GM12878 (cell line): ENCODE data around the gene PIK3R5. TPM values are rescaled to one million over a fixed set of nuclear protein-coding genes. Genes with fewer than 3 reads are reported as not detected.

ENCODE experiments used
- ATAC-seq: fragments of 200-7000 bp; cut with Tn5 transposase; 3 replicates; pipeline ENCODE4 v1.9.1; 2020; ENCODE audit warnings: mild to moderate bottlenecking, moderate library complexity
- BruUV-seq: library from RNA; stranded (reverse); fragments of 400-500 nt; replicated peaks from 2 replicates; lab custom pipeline; 2021; lab: Mats Ljungman, UMichigan
- CTCF ChIA-PET: fragments of 300-600 bp; sonication (Branson Sonifier 250); formaldehyde crosslinking; extraction: SDS; loops from one replicate; lab custom pipeline; 2021; ENCODE audit warnings: inconsistent platforms; lab: Yijun Ruan, JAX
- POLR2A ChIA-PET: fragments of 350-600 bp; formaldehyde crosslinking; extraction: SDS; loops from one replicate; lab custom pipeline; 2021; ENCODE audit warnings: inconsistent platforms; lab: Charles Lee
- RAD21 ChIA-PET: fragments of 300-600 bp; sonication (Branson Sonifier 250); formaldehyde crosslinking; loops from one replicate; lab custom pipeline; 2023; ENCODE audit warnings: antibody characterized with exemption; ENCODE audit not compliant: unreplicated experiment; lab: Charles Lee
- SMC1A ChIA-PET: fragments of 300-600 bp; sonication (Branson Sonifier 250); formaldehyde crosslinking; loops from one replicate; lab custom pipeline; 2023; ENCODE audit not compliant: unreplicated experiment, uncharacterized antibody; lab: Charles Lee
- DNase-seq: peaks from one replicate; pipeline ENCODE4 v3.0.0-alpha.2; 2011; ENCODE audit warnings: low read depth, low spot score
- FAIRE-seq: peaks from 3 replicates; lab custom pipeline; 2011; peaks lifted over from hg19 to GRCh38; lab: Jason Lieb, UNC
- H2AFZ ChIP-seq: 2 replicates; pipeline ENCODE4 v1.6.0; 2011; ENCODE audit warnings: low read depth, low read length, control low read depth; ENCODE audit not compliant: control insufficient read depth
- H3K27ac ChIP-seq: 2 replicates; pipeline ENCODE4 v1.5.1; 2011; ENCODE audit warnings: control low read depth; ENCODE audit not compliant: control insufficient read depth, insufficient read depth
- H3K27me3 ChIP-seq, 2 experiments: replicated peaks in 1 of 2; 2 replicates each; pipeline versions ENCODE4 v1.6.0 to v1.6.1; 2011; ENCODE audit warnings: low read length in 1 of 2; ENCODE audit not compliant: control insufficient read depth in 2 of 2, insufficient read depth in 2 of 2
- H3K36me3 ChIP-seq, 2 experiments: 2 replicates each; pipeline ENCODE4 v1.5.1; 2011; ENCODE audit warnings: low read length in 1 of 2; ENCODE audit not compliant: control insufficient read depth in 2 of 2, insufficient read depth in 2 of 2
- H3K4me1 ChIP-seq: 2 replicates; pipeline ENCODE4 v1.6.1; 2011; ENCODE audit warnings: mild to moderate bottlenecking, low read length, moderate library complexity, mixed read lengths; ENCODE audit not compliant: control insufficient read depth, insufficient read depth
- H3K4me2 ChIP-seq: 2 replicates; pipeline ENCODE4 v1.6.0; 2011; ENCODE audit warnings: control low read depth; ENCODE audit not compliant: control insufficient read depth, insufficient read depth
- H3K4me3 ChIP-seq: fragments of 200-600 bp; sonication (generic); 2 replicates; pipeline ENCODE4 v1.5.1; 2016
- H3K79me2 ChIP-seq: 2 replicates; pipeline ENCODE4 v1.6.0; 2011; ENCODE audit warnings: low read length; ENCODE audit not compliant: control insufficient read depth, insufficient read depth
- H3K9ac ChIP-seq: 2 replicates; pipeline ENCODE4 v1.8.0; 2011; ENCODE audit warnings: low read length, control low read depth, mixed read lengths; ENCODE audit not compliant: control insufficient read depth, insufficient read depth
- H3K9me3 ChIP-seq: replicated peaks from 3 replicates; pipeline ENCODE4 v1.5.1; 2011; ENCODE audit warnings: mild to moderate bottlenecking, low read length; ENCODE audit not compliant: control insufficient read depth, insufficient read depth
- H4K20me1 ChIP-seq: 2 replicates; pipeline ENCODE4 v1.6.0; 2011; ENCODE audit not compliant: control insufficient read depth, insufficient read depth
- CHD4 ChIP-seq: fragments of 200-600 bp; sonication (generic); IDR thresholded peaks from 2 replicates; pipeline ENCODE4 v1.6.1; 2016; ENCODE audit warnings: mild to moderate bottlenecking
- GATAD2B ChIP-seq: fragments of 450-650 bp; conservative IDR thresholded peaks from 2 replicates; pipeline ENCODE4 v1.6.1; 2017; ENCODE audit warnings: low read depth, mild to moderate bottlenecking, moderate library complexity
- KLF5 ChIP-seq: fragments of 450-650 bp; IDR thresholded peaks from 2 replicates; pipeline ENCODE4 v1.6.1; 2014; ENCODE audit warnings: mild to moderate bottlenecking; ENCODE audit not compliant: partially characterized antibody
- MEF2A ChIP-seq: IDR thresholded peaks from 2 replicates; pipeline ENCODE4 v1.6.1; 2011; ENCODE audit warnings: low read depth, mild to moderate bottlenecking, low read length, moderate library complexity; ENCODE audit not compliant: insufficient read depth
- NBN ChIP-seq: fragments of 450-650 bp; IDR thresholded peaks from 2 replicates; pipeline ENCODE4 v1.6.1; 2016
- NFYB ChIP-seq: IDR thresholded peaks from 2 replicates; pipeline ENCODE4 v1.6.1; 2011; ENCODE audit warnings: low read depth, mild to moderate bottlenecking, low read length, improper control_type of control experiment, moderate library complexity; ENCODE audit not compliant: insufficient read depth
- POLR2A ChIP-seq: IDR thresholded peaks from 2 replicates; pipeline ENCODE4 v1.6.1; 2011; ENCODE audit warnings: low read depth, mild to moderate bottlenecking, low read length
- RB1 ChIP-seq: fragments of 450-650 bp; formaldehyde crosslinking; IDR thresholded peaks from 2 replicates; pipeline ENCODE4 v1.6.1; 2017; ENCODE audit warnings: mild to moderate bottlenecking, borderline replicate concordance
- SMAD5 ChIP-seq: IDR thresholded peaks from 2 replicates; pipeline ENCODE4 v1.6.1; 2016; ENCODE audit warnings: antibody characterized with exemption, low read depth
- SP1 ChIP-seq: IDR thresholded peaks from one replicate; pipeline ENCODE4 v1.6.1; 2011; ENCODE audit warnings: low read depth, low read length
- TCF7 ChIP-seq: IDR thresholded peaks from 2 replicates; pipeline ENCODE4 v1.6.1; 2014; ENCODE audit warnings: antibody characterized with exemption, borderline replicate concordance
- ZBED1 ChIP-seq: IDR thresholded peaks from 2 replicates; pipeline ENCODE4 v1.6.1; 2016; ENCODE audit warnings: borderline replicate concordance
- ZNF384 ChIP-seq: IDR thresholded peaks from 2 replicates; pipeline ENCODE4 v1.6.1; 2012; ENCODE audit warnings: low read depth, mild to moderate bottlenecking, low read length, improper control_type of control experiment, borderline replicate concordance
- ZNF622 ChIP-seq: fragments of 450-650 bp; IDR thresholded peaks from 2 replicates; pipeline ENCODE4 v1.6.1; 2017; ENCODE audit warnings: mild to moderate bottlenecking, inconsistent platforms
- ZZZ3 ChIP-seq: IDR thresholded peaks from 2 replicates; pipeline ENCODE4 v1.6.1; 2011; ENCODE audit warnings: low read depth; ENCODE audit not compliant: control insufficient read depth, insufficient read length
- WGBS: methylation state at CpG from one replicate; pipeline ENCODE4 v1.1.6; 2016; ENCODE audit warnings: low lambda C conversion rate; ENCODE audit not compliant: insufficient replicate concordance, insufficient coverage; ENCODE audit errors: missing lambda C conversion rate; 5-methylcytosine and 5-hydroxymethylcytosine counted together
- in situ Hi-C: fragments of 300-500 bp; cut with MboI; formaldehyde crosslinking; loops from 9 replicates; pipeline ENCODE4 v1.14.3; 2018; ENCODE audit warnings: mixed read lengths
- intact Hi-C: fragments of 100-400 bp; cut with micrococcal nuclease; formaldehyde crosslinking; loops from one replicate; pipeline ENCODE4 v1.14.2; 2022; ENCODE audit not compliant: unreplicated experiment
- polyA plus RNA-seq, 11 experiments: library from polyadenylated mRNA; depleted of rRNA in 4 of 11; unstranded in 6 of 11; stranded (reverse) in 5 of 11; fragments of >200 nt; fragmentation: Nextera tagmentation in 4 of 11; fragmentation: Illumina TruSeq in 1 of 11; extraction: Ambion mirVana in 4 of 11; extraction: Trizol in 1 of 11; gene quantifications; 1 replicate in 1 of 11; 2 replicates in 10 of 11; pipeline versions ENCODE4 v1.2.1 to v1.2.3, GENCODE V29; 2011 to 2016; ENCODE audit warnings: inconsistent platforms in 2 of 11, missing spikeins in 2 of 11, low read depth in 1 of 11
- total RNA-seq, 4 experiments: library from RNA; depleted of rRNA in 3 of 4; stranded (reverse); fragments of >200 nt in 3 of 4; fragmentation: Illumina TruSeq in 1 of 4; extraction: Trizol in 1 of 4; gene quantifications; 2 replicates each; pipeline versions ENCODE4 v1.2.1 to v1.2.3, GENCODE V29; 2013 to 2021
- TF ChIP-seq, protein P1 (sequence below): IDR thresholded peaks from 2 replicates; pipeline ENCODE4 v1.6.1; 2012; ENCODE audit warnings: improper control_type of control experiment, low read depth, low read length; ENCODE audit not compliant: insufficient replicate concordance

PIK3R5 gene
- total and polyA plus RNA-seq, 10 of the 15 experiments (the other 5 are each of a cell fraction or from before 2014, with no cell fraction given), result 9.5 to 50.8 (median 35.5) TPM

DNA sequence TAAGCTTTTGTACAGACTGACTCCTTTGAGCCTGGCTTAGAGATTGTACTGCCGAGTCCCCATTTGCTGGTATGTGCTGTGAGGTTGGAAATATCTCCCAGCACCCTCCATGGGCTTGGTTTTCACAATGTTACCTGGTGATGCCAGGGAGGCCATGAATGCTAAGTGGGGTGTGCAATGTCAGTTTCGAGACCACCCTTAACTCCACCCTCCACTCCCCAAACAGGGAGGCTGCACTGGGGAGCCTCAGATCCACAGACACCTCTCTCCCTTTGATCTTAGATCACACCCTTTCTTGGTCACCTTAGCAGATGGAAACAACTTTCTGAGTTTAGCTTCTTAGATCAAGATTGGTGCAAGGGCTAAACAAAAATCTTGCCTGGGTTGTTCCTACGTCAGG is 69.4 kb downstream of the PIK3R5 start:
- H4K20me1 ChIP-seq, result no peaks in the 10 kb centered on the region
- no peaks in the 10 kb centered on the region for H3K9me3 ChIP-seq
- H3K36me3 ChIP-seq, result peaks cover 3 to 8% of the 10 kb centered on the region in 2 experiments; a peak in 3 of 4 replicates
- ChIA-PET CTCF (interaction anchor here (0.6 to 11.1 kb wide), 25 partner anchors 15 to 1748 kb away, joined by 3 to 162 read pairs (median 9); partner anchors contain the start of gene PIK3R6), SMC1A (interaction anchor here (0.6 to 13.6 kb wide), 19 partner anchors 14 to 683 kb away, joined by 3 to 208 read pairs (median 12); partner anchors contain the start of genes PIK3R5 and PIK3R6), POLR2A (interaction anchor here (0.6 to 8.2 kb wide), 3 partner anchors 14 to 89 kb away, joined by 3 to 74 read pairs (median 4); no protein-coding TSS in a partner anchor), RAD21 (interaction anchor here (1.1 to 7.7 kb wide), 13 partner anchors 16 to 395 kb away, joined by 3 to 115 read pairs (median 12); partner anchors contain the start of genes PIK3R5 and PIK3R6)
- in situ Hi-C loops (loop anchor here (5.0 kb wide), 1 partner anchor 139 kb away; the partner anchor contains the start of gene SPDYE4), intact Hi-C loops (loop anchor here (5.0 to 10.0 kb wide), 2 partner anchors 109 to 481 kb away; no protein-coding TSS in a partner anchor)
- BruUV-seq, result no TSS peak
- no peak overlapping the region for H3K9ac ChIP-seq
- no peak overlapping the region for H3K4me3 ChIP-seq
- H3K4me2 ChIP-seq, result no peak overlapping the region
- no peak overlapping the region for H3K27ac ChIP-seq
- peaks cover 80% of the 10 kb centered on the region for H3K4me1 ChIP-seq
- no peak for DNase-seq
- no peak for ATAC-seq
- WGBS, result 95% methylated on average over 3 of the region's 3 CpGs
- no peak for FAIRE-seq
- H2AFZ ChIP-seq, result no peak overlapping the region
- no peaks in the 10 kb centered on the region for H3K27me3 ChIP-seq
- TF ChIP-seq, protein P1, sequence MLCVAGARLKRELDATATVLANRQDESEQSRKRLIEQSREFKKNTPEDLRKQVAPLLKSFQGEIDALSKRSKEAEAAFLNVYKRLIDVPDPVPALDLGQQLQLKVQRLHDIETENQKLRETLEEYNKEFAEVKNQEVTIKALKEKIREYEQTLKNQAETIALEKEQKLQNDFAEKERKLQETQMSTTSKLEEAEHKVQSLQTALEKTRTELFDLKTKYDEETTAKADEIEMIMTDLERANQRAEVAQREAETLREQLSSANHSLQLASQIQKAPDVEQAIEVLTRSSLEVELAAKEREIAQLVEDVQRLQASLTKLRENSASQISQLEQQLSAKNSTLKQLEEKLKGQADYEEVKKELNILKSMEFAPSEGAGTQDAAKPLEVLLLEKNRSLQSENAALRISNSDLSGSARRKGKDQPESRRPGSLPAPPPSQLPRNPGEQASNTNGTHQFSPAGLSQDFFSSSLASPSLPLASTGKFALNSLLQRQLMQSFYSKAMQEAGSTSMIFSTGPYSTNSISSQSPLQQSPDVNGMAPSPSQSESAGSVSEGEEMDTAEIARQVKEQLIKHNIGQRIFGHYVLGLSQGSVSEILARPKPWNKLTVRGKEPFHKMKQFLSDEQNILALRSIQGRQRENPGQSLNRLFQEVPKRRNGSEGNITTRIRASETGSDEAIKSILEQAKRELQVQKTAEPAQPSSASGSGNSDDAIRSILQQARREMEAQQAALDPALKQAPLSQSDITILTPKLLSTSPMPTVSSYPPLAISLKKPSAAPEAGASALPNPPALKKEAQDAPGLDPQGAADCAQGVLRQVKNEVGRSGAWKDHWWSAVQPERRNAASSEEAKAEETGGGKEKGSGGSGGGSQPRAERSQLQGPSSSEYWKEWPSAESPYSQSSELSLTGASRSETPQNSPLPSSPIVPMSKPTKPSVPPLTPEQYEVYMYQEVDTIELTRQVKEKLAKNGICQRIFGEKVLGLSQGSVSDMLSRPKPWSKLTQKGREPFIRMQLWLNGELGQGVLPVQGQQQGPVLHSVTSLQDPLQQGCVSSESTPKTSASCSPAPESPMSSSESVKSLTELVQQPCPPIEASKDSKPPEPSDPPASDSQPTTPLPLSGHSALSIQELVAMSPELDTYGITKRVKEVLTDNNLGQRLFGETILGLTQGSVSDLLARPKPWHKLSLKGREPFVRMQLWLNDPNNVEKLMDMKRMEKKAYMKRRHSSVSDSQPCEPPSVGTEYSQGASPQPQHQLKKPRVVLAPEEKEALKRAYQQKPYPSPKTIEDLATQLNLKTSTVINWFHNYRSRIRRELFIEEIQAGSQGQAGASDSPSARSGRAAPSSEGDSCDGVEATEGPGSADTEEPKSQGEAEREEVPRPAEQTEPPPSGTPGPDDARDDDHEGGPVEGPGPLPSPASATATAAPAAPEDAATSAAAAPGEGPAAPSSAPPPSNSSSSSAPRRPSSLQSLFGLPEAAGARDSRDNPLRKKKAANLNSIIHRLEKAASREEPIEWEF, result no peak
- TF ChIP-seq ZBED1 (no peak), GATAD2B (no peak), KLF5 (no peak), SMAD5 (no peak), TCF7 (no peak), RB1 (no peak), ZNF384 (no peak), NBN (no peak), ZNF622 (no peak), ZZZ3 (no peak), POLR2A (no peak), SP1 (no peak), NFYB (no peak), CHD4 (no peak), MEF2A (no peak)
- TF ChIP-seq, all 136 proteins: peak for 0
- H3K79me2 ChIP-seq, result peaks cover 8% of the 10 kb centered on the region
